CD4-positive, CD25-positive, alpha-beta regulatory T cell (primary cell): ENCODE results near the gene DOC2A. TPM values are rescaled to one million over a fixed set of nuclear protein-coding genes. Genes with fewer than 3 reads are reported as not detected.

Experiments used
- ATAC-seq, 2 donors: fragments of 150-1000 bp; cut with Tn5 transposase; one replicate each; pipeline ENCODE4 v1.10.0; 2021; ENCODE audit warnings: low read depth in 2 of 2, moderate number of reproducible peaks in 2 of 2, moderate library complexity in 1 of 2
- DNase-seq, 3 donors: peaks; one replicate each; pipeline versions ENCODE4 v3.0.0 to v3.0.0-alpha.2; 2012 to 2022; ENCODE audit warnings: mixed read lengths in 1 of 3
- H3K27ac ChIP-seq: one replicate; pipeline ENCODE4 v1.7.0; 2013; ENCODE audit warnings: mild to moderate bottlenecking, low read length; ENCODE audit not compliant: insufficient read depth, poor library complexity, severe bottlenecking
- H3K27me3 ChIP-seq: one replicate; pipeline ENCODE4 v1.7.0; 2013; ENCODE audit warnings: low read length; ENCODE audit not compliant: control insufficient read depth, insufficient read depth
- H3K36me3 ChIP-seq: one replicate; pipeline ENCODE4 v1.7.0; 2013; ENCODE audit warnings: mild to moderate bottlenecking, low read length, moderate library complexity; ENCODE audit not compliant: control insufficient read depth, insufficient read depth
- H3K4me1 ChIP-seq: 2 replicates; pipeline ENCODE4 v1.7.0; 2013; ENCODE audit warnings: mild to moderate bottlenecking, low read length; ENCODE audit not compliant: insufficient read depth, control insufficient read depth, poor library complexity, severe bottlenecking
- H3K4me3 ChIP-seq: one replicate; pipeline ENCODE4 v1.7.0; 2013; ENCODE audit warnings: low read depth, mild to moderate bottlenecking, low read length, moderate library complexity
- H3K9me3 ChIP-seq, 2 experiments: 1 replicate in 1 of 2; 2 replicates in 1 of 2; pipeline ENCODE4 v1.7.0; 2013; ENCODE audit warnings: low read length in 2 of 2, mild to moderate bottlenecking in 1 of 2, moderate library complexity in 1 of 2; ENCODE audit not compliant: control insufficient read depth in 2 of 2
- H3K27ac Mint-ChIP-seq, 3 donors: one replicate each; pipeline ENCODE4 v1.8.0; 2020 to 2022; ENCODE audit warnings: mild to moderate bottlenecking in 3 of 3, mixed read lengths in 3 of 3, moderate library complexity in 2 of 3
- H3K27me3 Mint-ChIP-seq: one replicate; pipeline ENCODE4 v1.8.0; 2022; ENCODE audit warnings: mild to moderate bottlenecking, mixed read lengths
- H3K36me3 Mint-ChIP-seq: one replicate; pipeline ENCODE4 v1.8.0; 2020; ENCODE audit warnings: mixed read lengths
- H3K4me1 Mint-ChIP-seq, 4 donors: one replicate each; pipeline ENCODE4 v1.8.0; 2020 to 2022; ENCODE audit warnings: mixed read lengths in 4 of 4, mild to moderate bottlenecking in 1 of 4
- H3K4me3 Mint-ChIP-seq, 4 donors: one replicate each; pipeline ENCODE4 v1.8.0; 2020 to 2022; ENCODE audit warnings: mild to moderate bottlenecking in 4 of 4, mixed read lengths in 4 of 4, moderate library complexity in 3 of 4
- H3K9me3 Mint-ChIP-seq, 7 donors: one replicate each; pipeline ENCODE4 v1.8.0; 2020 to 2022; ENCODE audit warnings: mixed read lengths in 7 of 7, mild to moderate bottlenecking in 3 of 7, moderate library complexity in 2 of 7
- polyA plus RNA-seq, 4 donors: library from polyadenylated mRNA; unstranded; fragments of 300-500 nt; fragmentation: Illumina TruSeq; gene quantifications; one replicate each; pipeline ENCODE4 v1.2.3, GENCODE V29; 2021
- total RNA-seq: library from RNA; stranded (reverse); gene quantifications from one replicate; pipeline ENCODE4 v1.2.3, GENCODE V29; 2022

The DOC2A gene
- total and polyA plus RNA-seq, 5 donors from 2014 or later = not detected

DNA sequence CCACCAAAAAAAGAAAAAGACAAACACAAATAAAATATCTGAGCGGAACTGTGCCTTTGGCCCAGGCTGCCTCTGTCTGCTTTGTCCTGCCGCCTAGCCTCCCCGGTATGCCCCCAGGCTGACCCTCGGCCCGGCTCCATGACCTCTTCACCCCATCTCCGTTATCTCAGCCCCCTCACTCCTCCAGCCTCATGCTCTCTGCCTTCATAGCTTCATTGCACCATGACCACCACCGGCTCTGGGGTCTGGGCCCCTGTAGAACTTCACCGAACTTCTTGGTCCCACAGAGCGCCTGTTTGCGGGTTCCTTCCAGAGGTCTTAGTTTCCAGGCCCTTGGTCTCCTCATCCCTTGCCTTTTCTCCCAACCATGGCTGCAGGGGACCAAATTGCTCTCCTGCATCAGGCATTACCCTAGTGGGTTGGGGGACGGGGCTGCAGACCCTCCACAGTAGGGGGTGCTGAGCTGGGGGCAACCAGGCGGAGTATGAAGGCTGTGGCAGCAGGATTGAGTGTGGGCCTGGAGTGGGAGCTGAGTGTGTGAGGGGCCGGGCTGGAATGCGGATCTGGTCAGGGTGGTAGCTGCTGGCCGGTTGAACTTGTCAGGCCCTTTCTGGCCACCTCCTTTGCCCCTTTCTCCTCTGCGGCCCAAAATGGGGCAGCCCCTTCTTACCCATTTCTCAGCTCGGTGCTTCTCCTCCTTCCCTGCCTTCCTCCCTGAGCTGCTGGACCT is 22.3 kb downstream of the DOC2A start:
- Histone ChIP-seq H3K27ac (no peak overlapping the region), H3K4me1 (no peaks in the 10 kb centered on the region), H3K9me3 (no peaks in the 10 kb centered on the region), H3K4me3 (no peak overlapping the region), H3K36me3 (peaks cover 63% of the 10 kb centered on the region), H3K27me3 (no peaks in the 10 kb centered on the region)
- no peak overlapping the region for H3K4me3 Mint-ChIP-seq
- peak overlapping the region in 1 of 3 donors; percentile 94 for H3K27ac Mint-ChIP-seq
- no peaks in the 10 kb centered on the region for H3K27me3 Mint-ChIP-seq
- ATAC-seq (no peak), DNase-seq (no peak)
- peaks cover 32% of the 10 kb centered on the region for H3K36me3 Mint-ChIP-seq
- H3K4me1 Mint-ChIP-seq = peaks cover 0 to 2% (median 0%) of the 10 kb centered on the region in 4 donors
- no peaks in the 10 kb centered on the region for H3K9me3 Mint-ChIP-seq

GRCh38 chr16:29987371-29988085 is 23.3 kb downstream of the DOC2A start:
- H3K4me3 ChIP-seq = no peak overlapping the region
- H3K27ac ChIP-seq = no peak overlapping the region
- H3K27me3 Mint-ChIP-seq = no peaks in the 10 kb centered on the region
- peaks cover 65% of the 10 kb centered on the region for H3K36me3 ChIP-seq
- no peaks in the 10 kb centered on the region for H3K4me1 ChIP-seq
- no peak overlapping the region for H3K4me3 Mint-ChIP-seq
- H3K27ac Mint-ChIP-seq = no peak overlapping the region
- no peaks in the 10 kb centered on the region for H3K4me1 Mint-ChIP-seq
- no peaks in the 10 kb centered on the region for H3K9me3 ChIP-seq
- no peak for ATAC-seq
- H3K9me3 Mint-ChIP-seq = no peaks in the 10 kb centered on the region
- H3K27me3 ChIP-seq = no peaks in the 10 kb centered on the region
- DNase-seq = no peak
- H3K36me3 Mint-ChIP-seq = peaks cover 33% of the 10 kb centered on the region

- Histone ChIP-seq H3K27ac (no peak overlapping the region), H3K4me3 (no peak overlapping the region), H3K27me3 (no peaks in the 10 kb centered on the region), H3K9me3 (no peaks in the 10 kb centered on the region), H3K36me3 (peaks cover 66% of the 10 kb centered on the region), H3K4me1 (no peaks in the 10 kb centered on the region)
- DNase-seq (no peak), ATAC-seq (no peak)
- H3K27ac Mint-ChIP-seq = no peak overlapping the region
- H3K9me3 Mint-ChIP-seq = no peaks in the 10 kb centered on the region
- H3K36me3 Mint-ChIP-seq = peaks cover 33% of the 10 kb centered on the region
- no peak overlapping the region for H3K4me3 Mint-ChIP-seq
- no peaks in the 10 kb centered on the region for H3K4me1 Mint-ChIP-seq
- H3K27me3 Mint-ChIP-seq = no peaks in the 10 kb centered on the region
Measured at GRCh38 chr16:29986931-29987330, 23.9 kb downstream of the DOC2A start.

DNA sequence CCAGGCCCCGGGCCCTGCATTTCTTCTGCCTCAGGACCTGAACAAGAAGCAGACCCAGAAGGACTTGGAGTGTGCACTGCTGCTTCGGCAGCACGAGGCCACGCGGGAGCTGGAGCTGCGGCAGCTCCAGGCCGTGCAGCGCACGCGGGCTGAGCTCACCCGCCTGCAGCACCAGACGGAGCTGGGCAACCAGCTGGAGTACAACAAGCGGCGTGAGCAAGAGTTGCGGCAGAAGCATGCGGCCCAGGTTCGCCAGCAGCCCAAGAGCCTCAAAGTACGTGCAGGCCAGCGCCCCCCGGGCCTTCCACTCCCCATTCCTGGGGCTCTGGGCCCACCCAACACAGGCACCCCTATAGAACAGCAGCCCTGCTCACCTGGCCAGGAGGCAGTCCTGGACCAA is 24.6 kb downstream of the DOC2A start:
- Mint-ChIP-seq H3K36me3 (peaks cover 33% of the 10 kb centered on the region), H3K27ac (no peak overlapping the region), H3K9me3 (no peaks in the 10 kb centered on the region), H3K27me3 (no peaks in the 10 kb centered on the region), H3K4me3 (peak overlapping the region in 1 of 4 donors; percentile 60), H3K4me1 (no peaks in the 10 kb centered on the region)
- no peak overlapping the region for H3K4me3 ChIP-seq
- H3K27ac ChIP-seq = no peak overlapping the region
- no peaks in the 10 kb centered on the region for H3K9me3 ChIP-seq
- ATAC-seq (no peak), DNase-seq (no peak)
- no peaks in the 10 kb centered on the region for H3K4me1 ChIP-seq
- H3K36me3 ChIP-seq = peaks cover 73% of the 10 kb centered on the region
- H3K27me3 ChIP-seq = no peaks in the 10 kb centered on the region

GRCh38 chr16:29985271-29985811 is 25.5 kb downstream of the DOC2A start:
- ATAC-seq = no peak
- Histone ChIP-seq H3K27me3 (no peaks in the 10 kb centered on the region), H3K4me3 (no peak overlapping the region), H3K36me3 (peaks cover 75% of the 10 kb centered on the region), H3K4me1 (no peaks in the 10 kb centered on the region), H3K9me3 (no peaks in the 10 kb centered on the region), H3K27ac (no peak overlapping the region)
- H3K27me3 Mint-ChIP-seq = no peaks in the 10 kb centered on the region
- peaks cover 33% of the 10 kb centered on the region for H3K36me3 Mint-ChIP-seq
- H3K27ac Mint-ChIP-seq = no peak overlapping the region
- peak overlapping the region in 1 of 4 donors; percentile 60 for H3K4me3 Mint-ChIP-seq
- H3K4me1 Mint-ChIP-seq = no peaks in the 10 kb centered on the region
- H3K9me3 Mint-ChIP-seq = no peaks in the 10 kb centered on the region
- DNase-seq = no peak

DNA sequence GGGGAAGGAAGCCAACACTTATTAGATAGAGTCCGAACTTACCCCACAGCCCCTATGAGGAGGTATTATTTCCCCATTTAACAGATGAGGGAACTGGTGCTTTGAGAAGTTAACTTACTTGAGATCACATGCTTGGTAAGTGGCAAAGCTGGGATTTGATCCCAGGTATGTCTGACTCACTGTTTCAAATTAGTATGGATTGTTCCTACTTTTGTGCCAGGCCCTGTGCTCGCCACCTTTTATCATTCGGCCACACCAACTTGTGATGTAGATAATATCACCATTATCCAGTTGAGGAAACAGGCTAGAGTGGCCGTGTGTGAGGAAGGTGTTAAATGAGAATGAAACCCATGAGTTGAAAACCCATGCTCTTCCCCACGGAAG is 26.1 kb downstream of the DOC2A start:
- no peak for ATAC-seq
- peaks cover 34% of the 10 kb centered on the region for H3K36me3 Mint-ChIP-seq
- H3K9me3 Mint-ChIP-seq = no peaks in the 10 kb centered on the region
- H3K27ac ChIP-seq = no peak overlapping the region
- no peaks in the 10 kb centered on the region for H3K27me3 ChIP-seq
- H3K4me1 Mint-ChIP-seq = no peaks in the 10 kb centered on the region
- H3K4me1 ChIP-seq = no peaks in the 10 kb centered on the region
- H3K36me3 ChIP-seq = peaks cover 77% of the 10 kb centered on the region
- H3K27me3 Mint-ChIP-seq = no peaks in the 10 kb centered on the region
- DNase-seq = no peak
- no peak overlapping the region for H3K4me3 Mint-ChIP-seq
- no peaks in the 10 kb centered on the region for H3K9me3 ChIP-seq
- no peak overlapping the region for H3K4me3 ChIP-seq
- H3K27ac Mint-ChIP-seq = peak overlapping the region in 1 of 3 donors; percentile 48

DNA sequence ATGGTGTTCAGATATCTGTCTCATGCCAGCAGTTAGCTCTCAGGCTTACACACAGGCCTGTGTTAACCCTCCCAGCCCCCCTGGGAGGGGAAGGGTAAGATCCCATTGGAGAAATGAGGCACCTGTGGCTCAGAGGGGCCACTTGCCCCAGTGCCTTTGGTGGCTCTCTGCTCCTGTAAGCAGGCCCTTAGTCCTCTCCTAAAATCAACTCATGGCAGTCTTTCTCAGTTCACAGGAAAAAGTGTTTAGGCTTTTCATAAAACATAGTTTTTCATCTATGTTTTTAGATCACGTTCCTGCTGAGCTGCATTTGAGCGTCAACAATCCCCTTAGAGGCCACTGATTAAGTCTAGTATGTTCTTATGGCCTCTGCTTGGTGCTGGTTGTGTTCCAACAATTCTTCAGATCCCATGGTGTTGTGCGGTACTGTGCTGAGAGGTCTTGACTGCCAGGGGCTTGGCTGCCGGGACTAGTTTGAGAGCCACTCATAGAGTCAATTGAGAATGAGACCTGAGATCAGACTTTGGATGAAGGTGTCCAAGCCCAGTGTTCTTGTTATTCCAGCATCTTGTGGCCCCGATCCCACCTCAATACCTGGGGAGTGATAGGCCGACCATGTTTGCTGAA is 26.6 kb downstream of the DOC2A start:
- ATAC-seq = no peak
- Mint-ChIP-seq H3K4me3 (no peak overlapping the region), H3K9me3 (no peaks in the 10 kb centered on the region), H3K36me3 (peaks cover 38% of the 10 kb centered on the region), H3K4me1 (no peaks in the 10 kb centered on the region), H3K27ac (peak overlapping the region; percentile 9 to 59 (median 48)), H3K27me3 (no peaks in the 10 kb centered on the region)
- Histone ChIP-seq H3K4me3 (no peak overlapping the region), H3K27me3 (no peaks in the 10 kb centered on the region), H3K27ac (no peak overlapping the region), H3K4me1 (no peaks in the 10 kb centered on the region), H3K36me3 (peaks cover 77% of the 10 kb centered on the region), H3K9me3 (no peaks in the 10 kb centered on the region)
- no peak for DNase-seq
